Right ventricle myocardium superior (tissue), 1 donor: Measurements from ENCODE around the gene ZNF497. TPM values are rescaled to one million over a fixed set of nuclear protein-coding genes. Genes with fewer than 3 reads are reported as not detected.
"Not testable (repeated sequence)": the region's sequence is repeated elsewhere in the genome, so short reads cannot be mapped to it uniquely, and the experiment has no call there.

Experiments used
- ATAC-seq: fragments of 200-7000 bp; cut with Tn5 transposase; one replicate; pipeline ENCODE4 v1.9.1; 2020; ENCODE audit warnings: mild to moderate bottlenecking; ENCODE audit not compliant: poor library complexity
- DNase-seq: peaks from one replicate; pipeline ENCODE4 v3.0.0-alpha.2; 2020
- intact Hi-C: fragments of 100-400 bp; cut with DNase I; formaldehyde crosslinking; loops from one replicate; pipeline ENCODE4 v1.11.2; 2022
- long read RNA-seq: library from polyadenylated mRNA; unstranded; transcript quantifications from one replicate; pipeline ENCODE4 v2.0.0, GENCODE V29; 2021
- total RNA-seq: library from RNA; stranded (reverse); fragmentation: NEBNext Ultra II Directional; extraction: Animal tissue kit (Norgen Biotek cat#: 25700); gene quantifications from one replicate; pipeline ENCODE4 v1.2.1, GENCODE V29; 2021
- donor health status: DM: no; HTN: yes; CAD: no; lungs with severe emphysema.

The ZNF497 gene
- total RNA-seq: 0.30 TPM
- long read RNA-seq, partial matches to known transcripts: 1 of 2 reads
- long read RNA-seq, other reads (novel, unspliced or antisense): 0 of 2 reads

- DNase-seq (peak; percentile 99), ATAC-seq (peak; percentile 96)
- intact Hi-C loops: no loop called here
Observed at GRCh38 chr19:58362272-58362994, at the start of gene ZNF497. ZNF497 (minus strand) TSS chr19:58362751; CDS start chr19:58357635, 5,116 bp downstream.

- ATAC-seq (peak; percentile 38), DNase-seq (no peak)
- intact Hi-C loops: no loop called here
Observed at GRCh38 chr19:58409010-58409790, 46.6 kb upstream of the ZNF497 start.

- intact Hi-C loops: no loop called here
- DNase-seq (peak; percentile 97), ATAC-seq (peak; percentile 99)
Observed at GRCh38 chr19:58408152-58409009, 45.8 kb upstream of the ZNF497 start, which contains the start of gene ZNF584. ZNF584 (plus strand) TSS chr19:58408649; CDS start chr19:58409148, 499 bp downstream.

- intact Hi-C loops: no loop called here
- DNase-seq (no peak), ATAC-seq (peak; percentile 4)
Observed at GRCh38 chr19:58407658-58408151, 45.2 kb upstream of the ZNF497 start.

- ATAC-seq (no peak), DNase-seq (no peak)
- intact Hi-C loops: no loop called here
Observed at GRCh38 chr19:58406818-58407657, 44.5 kb upstream of the ZNF497 start.

- DNase-seq, intact Hi-C loops, ATAC-seq: not testable (repeated sequence)
Observed at GRCh38 chr19:58403920-58404478, 41.4 kb upstream of the ZNF497 start.

GRCh38 chr19:58401840-58402421 is 39.4 kb upstream of the ZNF497 start:
- intact Hi-C loops: no loop called here
- DNase-seq (no peak), ATAC-seq (no peak)

- DNase-seq (peak; percentile 100), ATAC-seq (peak; percentile 99)
- intact Hi-C loops: no loop called here
Observed at GRCh38 chr19:58400916-58401839, 38.6 kb upstream of the ZNF497 start.

- no peak for DNase-seq
- ATAC-seq: no peak
- intact Hi-C loops: no loop called here
Observed at GRCh38 chr19:58400316-58400915, 37.9 kb upstream of the ZNF497 start.

- intact Hi-C loops: no loop called here
- ATAC-seq: no peak
- DNase-seq: no peak
Observed at GRCh38 chr19:58399903-58400302, 37.4 kb upstream of the ZNF497 start.

- ATAC-seq (no peak), DNase-seq (no peak)
- intact Hi-C loops: no loop called here
Observed at GRCh38 chr19:58398545-58398944, 36.0 kb upstream of the ZNF497 start.

- ATAC-seq (no peak), DNase-seq (no peak)
- intact Hi-C loops: no loop called here
Observed at GRCh38 chr19:58398087-58398486, 35.5 kb upstream of the ZNF497 start.

- ATAC-seq (no peak), DNase-seq (no peak)
- intact Hi-C loops: no loop called here
Observed at GRCh38 chr19:58397533-58398037, 35.0 kb upstream of the ZNF497 start.

- DNase-seq (no peak), ATAC-seq (no peak)
Observed at GRCh38 chr19:58396691-58397532, 34.4 kb upstream of the ZNF497 start.

More at GRCh38 chr19:58396691-58397532, 34.4 kb upstream of the ZNF497 start:
- intact Hi-C loops: no loop called here
